K562 (cell line): ENCODE results near the gene IPO9. TPM values are rescaled to one million over a fixed set of nuclear protein-coding genes. Genes with fewer than 3 reads are reported as not detected.

Experiments
- ARID1B ChIP-seq: fragments of 450-650 bp; IDR thresholded peaks from 2 replicates; pipeline ENCODE4 v1.6.1; 2016; ENCODE audit warnings: antibody characterized with exemption, mild to moderate bottlenecking, inconsistent platforms
- ATF1 ChIP-seq, 2 experiments: fragments of 450-650 bp in 1 of 2; IDR thresholded peaks; 2 replicates each; pipeline ENCODE4 v1.6.1; 2016; ENCODE audit warnings: missing compliant biosample characterization in 1 of 2, missing genetic modification characterization in 1 of 2
- CC2D1A ChIP-seq: fragments of 450-650 bp; IDR thresholded peaks from 2 replicates; pipeline ENCODE4 v1.6.1; 2017; ENCODE audit warnings: mild to moderate bottlenecking
- ETV5 ChIP-seq: sonication (generic); formaldehyde crosslinking; IDR thresholded peaks from 2 replicates; pipeline ENCODE4 v1.4.0; 2020; ENCODE audit warnings: low read depth, mild to moderate bottlenecking, missing genetic modification reagents
- HEY1 ChIP-seq: fragments of 250-450 bp; sonication (Bioruptor Pico); IDR thresholded peaks from 2 replicates; pipeline ENCODE4 v1.5.0; 2020; ENCODE audit warnings: mild to moderate bottlenecking, moderate library complexity, borderline replicate concordance
- MEF2A ChIP-seq: IDR thresholded peaks from 2 replicates; pipeline ENCODE4 v1.6.1; 2011; ENCODE audit warnings: low read depth, mild to moderate bottlenecking, low read length, moderate library complexity; ENCODE audit not compliant: control insufficient read depth
- MTA3 ChIP-seq: fragments of 450-650 bp; formaldehyde crosslinking; IDR thresholded peaks from 2 replicates; pipeline ENCODE4 v1.6.1; 2017; ENCODE audit warnings: mild to moderate bottlenecking, borderline replicate concordance
- SMAD1 ChIP-seq: fragments of 150-350 bp; IDR thresholded peaks from 2 replicates; pipeline ENCODE4 v1.6.1; 2014; ENCODE audit warnings: low read length, low read depth; ENCODE audit not compliant: partially characterized antibody
- TCFL5 ChIP-seq: fragments of 250-450 bp; sonication (Bioruptor Pico); conservative IDR thresholded peaks from 2 replicates; pipeline ENCODE4 v1.6.1; 2021; ENCODE audit warnings: mild to moderate bottlenecking, moderate library complexity, matching md5 sums
- ZEB2 ChIP-seq: fragments of 450-650 bp; IDR thresholded peaks from 2 replicates; pipeline ENCODE4 v1.6.1; 2016
- ZMIZ1 ChIP-seq, 2 experiments: fragments of 150-350 bp in 1 of 2; IDR thresholded peaks; 2 replicates each; pipeline ENCODE4 v1.6.1; 2012 to 2016; ENCODE audit warnings: low read depth in 2 of 2, low read length in 2 of 2, mild to moderate bottlenecking in 1 of 2, moderate library complexity in 1 of 2
- ZNF561 ChIP-seq: fragments of 450-650 bp; formaldehyde crosslinking; conservative IDR thresholded peaks from 2 replicates; pipeline ENCODE4 v1.4.0; 2020; ENCODE audit warnings: mild to moderate bottlenecking, moderate library complexity
- polyA plus RNA-seq, 8 experiments: library from polyadenylated mRNA; depleted of rRNA in 4 of 8; stranded (reverse) in 5 of 8; unstranded in 3 of 8; fragments of >200 nt; fragmentation: Nextera tagmentation in 2 of 8; fragmentation: Illumina TruSeq in 1 of 8; extraction: Ambion mirVana in 2 of 8; extraction: Trizol in 1 of 8; gene quantifications; 2 replicates each; pipeline versions ENCODE4 v1.2.1 to v1.2.3, GENCODE V29; 2011 to 2014; ENCODE audit warnings: inconsistent platforms in 1 of 8, missing spikeins in 1 of 8
- total RNA-seq, 7 experiments: library from RNA; depleted of rRNA in 6 of 7; stranded (reverse); fragments of >200 nt in 6 of 7; fragmentation: Illumina TruSeq in 2 of 7; extraction: Trizol in 2 of 7; gene quantifications; 2 replicates each; pipeline versions ENCODE4 v1.2.1 to v1.2.3, GENCODE V29; 2011 to 2021; ENCODE audit warnings: low replicate concordance in 1 of 7
- TF ChIP-seq, protein P1 (sequence below): fragments of 450-650 bp; IDR thresholded peaks from 2 replicates; pipeline ENCODE4 v1.7.1; 2018; ENCODE audit warnings: mild to moderate bottlenecking, low read depth; ENCODE audit not compliant: partially characterized antibody
- TF ChIP-seq, protein P2 (sequence below): fragments of 150-350 bp; conservative IDR thresholded peaks from 2 replicates; pipeline ENCODE4 v1.6.1; 2014; ENCODE audit warnings: low read length
- TF ChIP-seq, protein P3 (sequence below): fragments of 250-450 bp; sonication (Bioruptor Pico); IDR thresholded peaks from 2 replicates; pipeline ENCODE4 v1.8.0; 2022; ENCODE audit warnings: inconsistent platforms

IPO9 gene
- total and polyA plus RNA-seq, 9 of the 15 experiments (the other 6 are each of a cell fraction or from before 2014, with no cell fraction given): 27.9 to 78.6 (median 43.9) TPM

DNA sequence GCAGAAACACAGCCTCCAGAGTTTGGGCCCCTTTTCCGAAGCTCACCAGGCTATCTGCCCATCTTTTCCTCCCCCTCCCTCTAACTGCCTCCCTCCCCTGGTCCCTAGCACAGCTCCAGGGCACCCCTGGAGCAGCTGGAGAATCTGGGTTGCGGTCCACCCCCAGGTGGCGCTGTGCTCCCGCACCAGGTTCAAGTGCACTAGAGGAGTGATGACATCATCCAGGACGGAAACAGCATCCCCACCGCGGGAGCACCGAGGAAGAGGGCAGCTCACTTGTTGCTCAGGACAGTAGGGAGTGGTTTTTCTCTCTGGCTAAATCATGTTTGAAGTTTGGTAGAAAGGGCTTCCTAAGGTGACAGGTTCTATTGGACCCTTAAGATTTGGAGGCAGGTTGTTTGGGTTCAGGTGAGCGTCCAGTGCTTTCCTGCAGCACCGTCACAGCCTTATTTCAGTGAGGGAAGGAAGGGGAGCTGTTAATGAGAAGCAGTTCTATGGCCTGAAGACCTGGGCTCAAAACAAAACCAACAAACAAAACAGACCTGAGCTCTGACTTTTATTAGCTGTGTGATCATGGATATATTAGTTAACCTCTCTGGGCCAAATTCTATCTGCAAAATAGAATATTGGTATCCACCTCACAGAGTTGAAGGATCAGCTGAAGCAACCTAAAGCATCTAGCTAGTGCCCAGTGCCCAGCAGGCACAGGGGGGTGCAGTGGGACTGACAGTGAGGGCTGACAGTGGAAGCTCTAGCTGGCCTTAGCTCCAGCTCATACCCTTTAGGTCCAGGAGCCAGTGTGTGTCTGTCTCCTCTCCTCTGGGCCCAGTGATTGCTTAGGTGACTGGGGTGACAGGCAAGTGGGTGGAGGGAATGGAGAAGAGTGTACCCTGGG lies 67.2 kb downstream of the IPO9 start (continued):
- TF ChIP-seq ZMIZ1 (IDR thresholded peaks at IDR 0.05; ENCODE audit: low read depth in 2 of 2, low read length in 2 of 2) (0 out of 4 replicates have a peak, but pooled peaks of 1 of the 2 experiments have one; percentile 53), ARID1B (peak; percentile 72), ZNF561 (CRISPR knock-in tag) (no peak), MTA3 (peak; percentile 59; the same call in 1 of the 2 replicates), ZEB2 (peak; percentile 72; the same call in 1 of the 2 replicates), CC2D1A (peak; percentile 97), ETV5 (peak; percentile 77), ATF1 (CRISPR knock-in tag; IDR thresholded peaks at IDR 0.05) (no peak), ATF1 (tag; IDR thresholded peaks at IDR 0.05) (peak; percentile 93), MEF2A (no peak), HEY1 (no peak), TCFL5 (CRISPR knock-in tag) (no peak), SMAD1 (peak; percentile 60)
- TF ChIP-seq, protein P1, sequence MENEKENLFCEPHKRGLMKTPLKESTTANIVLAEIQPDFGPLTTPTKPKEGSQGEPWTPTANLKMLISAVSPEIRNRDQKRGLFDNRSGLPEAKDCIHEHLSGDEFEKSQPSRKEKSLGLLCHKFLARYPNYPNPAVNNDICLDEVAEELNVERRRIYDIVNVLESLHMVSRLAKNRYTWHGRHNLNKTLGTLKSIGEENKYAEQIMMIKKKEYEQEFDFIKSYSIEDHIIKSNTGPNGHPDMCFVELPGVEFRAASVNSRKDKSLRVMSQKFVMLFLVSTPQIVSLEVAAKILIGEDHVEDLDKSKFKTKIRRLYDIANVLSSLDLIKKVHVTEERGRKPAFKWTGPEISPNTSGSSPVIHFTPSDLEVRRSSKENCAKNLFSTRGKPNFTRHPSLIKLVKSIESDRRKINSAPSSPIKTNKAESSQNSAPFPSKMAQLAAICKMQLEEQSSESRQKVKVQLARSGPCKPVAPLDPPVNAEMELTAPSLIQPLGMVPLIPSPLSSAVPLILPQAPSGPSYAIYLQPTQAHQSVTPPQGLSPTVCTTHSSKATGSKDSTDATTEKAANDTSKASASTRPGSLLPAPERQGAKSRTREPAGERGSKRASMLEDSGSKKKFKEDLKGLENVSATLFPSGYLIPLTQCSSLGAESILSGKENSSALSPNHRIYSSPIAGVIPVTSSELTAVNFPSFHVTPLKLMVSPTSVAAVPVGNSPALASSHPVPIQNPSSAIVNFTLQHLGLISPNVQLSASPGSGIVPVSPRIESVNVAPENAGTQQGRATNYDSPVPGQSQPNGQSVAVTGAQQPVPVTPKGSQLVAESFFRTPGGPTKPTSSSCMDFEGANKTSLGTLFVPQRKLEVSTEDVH: peak; percentile 34
- TF ChIP-seq, protein P2, sequence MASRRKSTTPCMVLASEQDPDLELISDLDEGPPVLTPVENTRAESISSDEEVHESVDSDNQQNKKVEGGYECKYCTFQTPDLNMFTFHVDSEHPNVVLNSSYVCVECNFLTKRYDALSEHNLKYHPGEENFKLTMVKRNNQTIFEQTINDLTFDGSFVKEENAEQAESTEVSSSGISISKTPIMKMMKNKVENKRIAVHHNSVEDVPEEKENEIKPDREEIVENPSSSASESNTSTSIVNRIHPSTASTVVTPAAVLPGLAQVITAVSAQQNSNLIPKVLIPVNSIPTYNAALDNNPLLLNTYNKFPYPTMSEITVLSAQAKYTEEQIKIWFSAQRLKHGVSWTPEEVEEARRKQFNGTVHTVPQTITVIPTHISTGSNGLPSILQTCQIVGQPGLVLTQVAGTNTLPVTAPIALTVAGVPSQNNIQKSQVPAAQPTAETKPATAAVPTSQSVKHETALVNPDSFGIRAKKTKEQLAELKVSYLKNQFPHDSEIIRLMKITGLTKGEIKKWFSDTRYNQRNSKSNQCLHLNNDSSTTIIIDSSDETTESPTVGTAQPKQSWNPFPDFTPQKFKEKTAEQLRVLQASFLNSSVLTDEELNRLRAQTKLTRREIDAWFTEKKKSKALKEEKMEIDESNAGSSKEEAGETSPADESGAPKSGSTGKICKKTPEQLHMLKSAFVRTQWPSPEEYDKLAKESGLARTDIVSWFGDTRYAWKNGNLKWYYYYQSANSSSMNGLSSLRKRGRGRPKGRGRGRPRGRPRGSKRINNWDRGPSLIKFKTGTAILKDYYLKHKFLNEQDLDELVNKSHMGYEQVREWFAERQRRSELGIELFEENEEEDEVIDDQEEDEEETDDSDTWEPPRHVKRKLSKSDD: no peak
- TF ChIP-seq, protein P3, sequence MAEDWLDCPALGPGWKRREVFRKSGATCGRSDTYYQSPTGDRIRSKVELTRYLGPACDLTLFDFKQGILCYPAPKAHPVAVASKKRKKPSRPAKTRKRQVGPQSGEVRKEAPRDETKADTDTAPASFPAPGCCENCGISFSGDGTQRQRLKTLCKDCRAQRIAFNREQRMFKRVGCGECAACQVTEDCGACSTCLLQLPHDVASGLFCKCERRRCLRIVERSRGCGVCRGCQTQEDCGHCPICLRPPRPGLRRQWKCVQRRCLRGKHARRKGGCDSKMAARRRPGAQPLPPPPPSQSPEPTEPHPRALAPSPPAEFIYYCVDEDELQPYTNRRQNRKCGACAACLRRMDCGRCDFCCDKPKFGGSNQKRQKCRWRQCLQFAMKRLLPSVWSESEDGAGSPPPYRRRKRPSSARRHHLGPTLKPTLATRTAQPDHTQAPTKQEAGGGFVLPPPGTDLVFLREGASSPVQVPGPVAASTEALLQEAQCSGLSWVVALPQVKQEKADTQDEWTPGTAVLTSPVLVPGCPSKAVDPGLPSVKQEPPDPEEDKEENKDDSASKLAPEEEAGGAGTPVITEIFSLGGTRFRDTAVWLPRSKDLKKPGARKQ (CRISPR knock-in tag): no peak
